Karpas-422 (cell line): Measurements from ENCODE around the gene TDRD10. TPM values are rescaled to one million over a fixed set of nuclear protein-coding genes. Genes with fewer than 3 reads are reported as not detected.

Experiments
- DNase-seq: peaks from one replicate; pipeline ENCODE4 v3.0.0-alpha.2; 2015
- H2AFZ ChIP-seq: fragments of 200-600 bp; sonication (generic); 2 replicates; pipeline ENCODE4 v1.6.1; 2014; ENCODE audit warnings: antibody characterized with exemption, low read length, mixed read lengths
- H3K27ac ChIP-seq: fragments of 200-600 bp; sonication (generic); 2 replicates; pipeline ENCODE4 v1.5.1; 2014; ENCODE audit warnings: mild to moderate bottlenecking, low read length, moderate library complexity
- H3K27me3 ChIP-seq: fragments of 200-600 bp; sonication (generic); 2 replicates; pipeline ENCODE4 v1.6.1; 2014; ENCODE audit warnings: low read length, mixed read lengths
- H3K36me3 ChIP-seq: fragments of 200-600 bp; sonication (generic); 2 replicates; pipeline ENCODE4 v1.6.1; 2014; ENCODE audit warnings: low read length, mixed read lengths; ENCODE audit not compliant: insufficient read depth
- H3K4me1 ChIP-seq: fragments of 200-600 bp; sonication (generic); 2 replicates; pipeline ENCODE4 v1.6.1; 2014; ENCODE audit warnings: mild to moderate bottlenecking, low read length, mixed read lengths
- H3K4me2 ChIP-seq: fragments of 200-600 bp; sonication (generic); 2 replicates; pipeline ENCODE4 v1.6.1; 2014; ENCODE audit warnings: low read length, low read depth, mild to moderate bottlenecking; ENCODE audit not compliant: poor library complexity, severe bottlenecking
- H3K4me3 ChIP-seq: fragments of 200-600 bp; sonication (generic); 2 replicates; pipeline ENCODE4 v1.5.1; 2014; ENCODE audit warnings: mild to moderate bottlenecking, antibody characterized with exemption, low read length, mixed read lengths
- H3K79me2 ChIP-seq: fragments of 200-600 bp; sonication (generic); 2 replicates; pipeline ENCODE4 v1.6.1; 2014; ENCODE audit warnings: mild to moderate bottlenecking, low read length, mixed read lengths
- H3K9ac ChIP-seq: fragments of 200-600 bp; sonication (generic); 2 replicates; pipeline ENCODE4 v1.6.0; 2014; ENCODE audit warnings: low read length
- H3K9me2 ChIP-seq: fragments of 200-600 bp; sonication (generic), shearing (Covaris generic); replicated peaks from 2 replicates; pipeline ENCODE4 v1.6.0; 2014; ENCODE audit warnings: mild to moderate bottlenecking, low read length, moderate library complexity; ENCODE audit not compliant: insufficient read depth
- H3K9me3 ChIP-seq: fragments of 300-700, 200-600 bp; sonication (generic); 2 replicates; pipeline ENCODE4 v1.6.1; 2014; ENCODE audit warnings: low read length, mixed read lengths
- H4K20me1 ChIP-seq: fragments of 200-600 bp; sonication (generic); 2 replicates; pipeline ENCODE4 v1.6.1; 2014; ENCODE audit warnings: mild to moderate bottlenecking, antibody characterized with exemption, low read length, low read depth; ENCODE audit not compliant: insufficient read depth
- total RNA-seq: library from RNA; depleted of rRNA; stranded (reverse); fragments of >200 nt; shearing (Covaris generic); gene quantifications from 2 replicates; pipeline ENCODE4 v1.2.3, GENCODE V29; 2014; ENCODE audit warnings: low replicate concordance

The TDRD10 gene
- total RNA-seq, 1 experiment from 2014 or later, result not detected

DNA sequence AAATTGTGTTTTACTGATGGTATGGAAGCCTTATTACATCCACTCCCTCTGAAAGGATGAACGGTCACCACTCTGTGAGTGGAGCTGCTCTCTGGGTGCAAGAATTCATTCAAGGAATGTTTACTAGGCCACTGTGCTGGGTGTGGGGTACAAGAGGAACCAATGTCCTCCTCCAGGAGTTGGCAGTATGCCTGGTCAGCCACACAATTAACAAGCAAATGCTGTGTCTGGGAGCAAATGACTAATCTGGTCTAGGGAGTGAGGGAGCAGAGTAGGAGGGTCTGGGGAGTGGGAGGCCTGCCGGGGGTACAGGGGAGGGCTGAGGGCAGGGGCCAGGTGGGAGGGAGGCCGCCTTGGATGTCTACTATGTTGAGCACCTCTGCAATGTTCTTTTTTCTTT is 27.2 kb upstream of the TDRD10 start:
- H3K4me3 ChIP-seq, result no peak overlapping the region
- H3K27me3 ChIP-seq, result no peaks in the 10 kb centered on the region
- H3K4me2 ChIP-seq, result no peak overlapping the region
- no peaks in the 10 kb centered on the region for H3K79me2 ChIP-seq
- H3K9ac ChIP-seq, result no peak overlapping the region
- no peak for DNase-seq
- H3K36me3 ChIP-seq, result no peaks in the 10 kb centered on the region
- H3K9me3 ChIP-seq, result no peaks in the 10 kb centered on the region
- no peak overlapping the region for H3K27ac ChIP-seq
- no peaks in the 10 kb centered on the region for H3K9me2 ChIP-seq
- H4K20me1 ChIP-seq, result no peaks in the 10 kb centered on the region
- peaks cover 17% of the 10 kb centered on the region for H3K4me1 ChIP-seq
- H2AFZ ChIP-seq, result no peak overlapping the region

DNA sequence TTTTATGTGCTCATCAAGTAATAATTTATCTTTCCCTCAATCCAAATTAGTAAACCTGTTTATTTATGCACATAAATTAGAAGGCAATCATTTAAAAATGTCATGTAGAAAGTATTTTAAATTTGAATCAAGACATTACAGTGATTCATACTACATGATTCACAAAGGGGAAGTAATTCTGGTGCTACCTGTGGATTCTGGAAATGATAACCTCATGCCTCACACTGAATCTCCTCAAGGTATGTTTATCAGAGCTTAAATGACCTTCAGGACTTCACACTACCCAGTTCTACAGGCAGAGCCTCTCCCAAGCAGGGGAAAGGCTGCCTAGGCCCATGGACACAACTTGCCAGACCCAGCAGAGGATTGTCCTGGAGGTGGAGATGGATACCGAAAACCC is 25.2 kb upstream of the TDRD10 start:
- H3K9ac ChIP-seq, result no peak overlapping the region
- no peak overlapping the region for H3K4me3 ChIP-seq
- H3K79me2 ChIP-seq, result no peaks in the 10 kb centered on the region
- H4K20me1 ChIP-seq, result no peaks in the 10 kb centered on the region
- H3K36me3 ChIP-seq, result no peaks in the 10 kb centered on the region
- DNase-seq, result no peak
- no peak overlapping the region for H3K27ac ChIP-seq
- H3K4me1 ChIP-seq, result peaks cover 17% of the 10 kb centered on the region
- H2AFZ ChIP-seq, result no peak overlapping the region
- no peaks in the 10 kb centered on the region for H3K9me2 ChIP-seq
- H3K27me3 ChIP-seq, result no peaks in the 10 kb centered on the region
- no peaks in the 10 kb centered on the region for H3K9me3 ChIP-seq
- H3K4me2 ChIP-seq, result no peak overlapping the region

DNA sequence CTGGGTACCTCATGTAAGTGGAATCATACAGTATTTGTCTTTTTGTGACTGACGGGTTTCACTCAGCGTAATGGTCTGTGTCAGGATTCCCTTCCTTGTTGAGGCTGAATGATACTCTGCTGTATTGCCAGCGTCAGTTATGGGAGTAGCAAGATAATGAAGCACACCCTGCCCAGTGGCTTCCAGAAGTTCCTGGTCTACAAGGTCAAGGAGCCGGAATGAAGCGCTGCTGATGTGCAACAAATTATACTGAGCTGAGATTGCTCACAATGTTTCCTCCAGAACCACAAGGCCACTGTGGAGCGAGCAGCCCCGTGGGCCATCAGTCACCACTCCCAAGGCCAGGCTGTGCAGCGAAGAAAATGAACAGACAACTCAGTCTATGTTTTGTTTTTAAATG is 24.0 kb upstream of the TDRD10 start:
- Histone ChIP-seq H3K27ac (no peak overlapping the region), H3K4me3 (no peak overlapping the region), H3K9me3 (no peaks in the 10 kb centered on the region), H3K36me3 (no peaks in the 10 kb centered on the region), H3K4me2 (no peak overlapping the region), H3K27me3 (no peaks in the 10 kb centered on the region), H3K4me1 (peaks cover 17% of the 10 kb centered on the region), H3K9ac (no peak overlapping the region), H3K79me2 (no peaks in the 10 kb centered on the region), H3K9me2 (no peaks in the 10 kb centered on the region), H2AFZ (peak overlapping the region; percentile 87; the same call in 1 of the 2 replicates), H4K20me1 (no peaks in the 10 kb centered on the region)
- DNase-seq, result no peak

DNA sequence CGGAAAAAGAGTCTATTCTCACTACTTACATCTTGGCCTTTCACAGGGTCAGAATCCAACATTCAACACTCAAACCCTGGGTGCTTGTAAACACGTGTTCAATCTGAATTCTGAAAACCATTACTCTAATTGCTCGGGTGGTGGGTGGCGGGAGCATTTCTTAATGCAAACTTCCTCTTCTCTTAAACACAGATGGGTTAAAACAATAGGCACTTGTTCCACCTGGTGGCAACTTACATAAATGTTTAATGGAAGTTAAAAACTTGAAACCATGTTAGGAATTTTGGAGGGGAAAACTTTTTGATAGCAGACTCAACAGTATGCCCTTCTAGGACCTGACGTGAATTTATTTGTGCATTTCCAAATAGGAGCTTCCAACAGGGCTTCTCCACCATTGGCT is 23.4 kb upstream of the TDRD10 start:
- Histone ChIP-seq H3K79me2 (no peaks in the 10 kb centered on the region), H2AFZ (peak overlapping the region; percentile 87), H4K20me1 (no peaks in the 10 kb centered on the region), H3K36me3 (no peaks in the 10 kb centered on the region), H3K4me1 (peaks cover 17% of the 10 kb centered on the region), H3K4me2 (peak overlapping the region; percentile 17), H3K9me2 (no peaks in the 10 kb centered on the region), H3K9ac (peak overlapping the region; percentile 20; the same call in 1 of the 2 replicates), H3K9me3 (no peaks in the 10 kb centered on the region), H3K27ac (no peak overlapping the region), H3K4me3 (no peak overlapping the region), H3K27me3 (no peaks in the 10 kb centered on the region)
- DNase-seq, result peak; percentile 65

DNA sequence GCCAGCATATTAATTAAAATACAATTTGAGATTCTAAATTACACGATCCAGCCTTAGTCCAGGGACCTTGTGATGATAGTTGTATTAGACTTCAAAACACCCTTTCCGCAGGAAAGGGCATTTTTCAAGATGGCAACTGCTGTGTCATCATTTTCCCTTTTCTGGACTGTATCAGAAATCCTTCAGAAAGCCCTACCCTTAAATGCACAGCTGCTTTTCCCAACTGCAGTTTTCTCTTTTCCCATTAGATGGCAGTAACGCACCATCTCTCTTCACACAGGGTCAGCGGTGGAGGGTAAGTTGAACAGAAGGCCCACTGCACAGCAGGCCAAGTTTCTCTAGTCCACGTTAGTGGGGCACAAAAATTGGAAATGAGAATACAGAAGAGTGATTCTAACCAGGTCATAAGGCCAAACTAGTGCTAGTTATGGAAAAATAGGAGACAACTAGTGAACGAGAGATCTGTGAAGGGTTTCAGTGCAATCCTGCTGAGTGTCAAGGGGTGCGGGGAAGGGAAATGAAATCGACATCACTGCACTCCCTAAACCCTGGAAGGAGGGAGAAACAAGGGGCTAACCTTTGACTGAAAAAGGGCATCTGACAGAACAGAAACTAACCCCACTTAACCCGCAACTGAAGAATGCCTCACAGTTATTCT is 22.1 kb upstream of the TDRD10 start:
- no peaks in the 10 kb centered on the region for H4K20me1 ChIP-seq
- no peaks in the 10 kb centered on the region for H3K9me3 ChIP-seq
- H3K4me2 ChIP-seq, result no peak overlapping the region
- H3K36me3 ChIP-seq, result no peaks in the 10 kb centered on the region
- H3K9me2 ChIP-seq, result no peaks in the 10 kb centered on the region
- peaks cover 17% of the 10 kb centered on the region for H3K4me1 ChIP-seq
- no peak overlapping the region for H2AFZ ChIP-seq
- DNase-seq, result peak; percentile 90
- no peak overlapping the region for H3K9ac ChIP-seq
- H3K4me3 ChIP-seq, result no peak overlapping the region
- no peaks in the 10 kb centered on the region for H3K27me3 ChIP-seq
- no peak overlapping the region for H3K27ac ChIP-seq
- H3K79me2 ChIP-seq, result no peaks in the 10 kb centered on the region

DNA sequence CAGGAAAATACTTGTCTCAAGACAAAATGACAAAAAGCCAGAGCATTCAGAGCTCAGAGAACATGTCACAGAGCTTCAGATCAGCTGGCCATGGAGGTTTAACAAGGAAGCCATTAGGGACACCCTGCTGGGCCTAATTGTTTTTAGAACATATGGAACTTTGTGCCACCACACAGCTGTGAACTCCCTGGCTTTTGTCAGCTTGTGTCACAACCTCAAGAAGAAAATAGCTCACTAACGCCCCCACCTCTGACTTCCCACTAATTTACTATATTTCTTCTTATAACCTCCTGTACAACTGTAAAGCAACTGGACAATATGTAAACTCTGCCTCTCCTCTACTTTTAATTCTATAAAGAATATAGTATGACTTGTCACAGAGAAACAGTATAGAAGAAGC is 21.0 kb upstream of the TDRD10 start:
- no peak overlapping the region for H3K9ac ChIP-seq
- H4K20me1 ChIP-seq, result no peaks in the 10 kb centered on the region
- no peaks in the 10 kb centered on the region for H3K79me2 ChIP-seq
- H3K4me2 ChIP-seq, result no peak overlapping the region
- no peaks in the 10 kb centered on the region for H3K36me3 ChIP-seq
- H3K27me3 ChIP-seq, result no peaks in the 10 kb centered on the region
- no peaks in the 10 kb centered on the region for H3K9me2 ChIP-seq
- H3K9me3 ChIP-seq, result no peaks in the 10 kb centered on the region
- peaks cover 17% of the 10 kb centered on the region for H3K4me1 ChIP-seq
- no peak for DNase-seq
- no peak overlapping the region for H2AFZ ChIP-seq
- H3K27ac ChIP-seq, result no peak overlapping the region
- no peak overlapping the region for H3K4me3 ChIP-seq

DNA sequence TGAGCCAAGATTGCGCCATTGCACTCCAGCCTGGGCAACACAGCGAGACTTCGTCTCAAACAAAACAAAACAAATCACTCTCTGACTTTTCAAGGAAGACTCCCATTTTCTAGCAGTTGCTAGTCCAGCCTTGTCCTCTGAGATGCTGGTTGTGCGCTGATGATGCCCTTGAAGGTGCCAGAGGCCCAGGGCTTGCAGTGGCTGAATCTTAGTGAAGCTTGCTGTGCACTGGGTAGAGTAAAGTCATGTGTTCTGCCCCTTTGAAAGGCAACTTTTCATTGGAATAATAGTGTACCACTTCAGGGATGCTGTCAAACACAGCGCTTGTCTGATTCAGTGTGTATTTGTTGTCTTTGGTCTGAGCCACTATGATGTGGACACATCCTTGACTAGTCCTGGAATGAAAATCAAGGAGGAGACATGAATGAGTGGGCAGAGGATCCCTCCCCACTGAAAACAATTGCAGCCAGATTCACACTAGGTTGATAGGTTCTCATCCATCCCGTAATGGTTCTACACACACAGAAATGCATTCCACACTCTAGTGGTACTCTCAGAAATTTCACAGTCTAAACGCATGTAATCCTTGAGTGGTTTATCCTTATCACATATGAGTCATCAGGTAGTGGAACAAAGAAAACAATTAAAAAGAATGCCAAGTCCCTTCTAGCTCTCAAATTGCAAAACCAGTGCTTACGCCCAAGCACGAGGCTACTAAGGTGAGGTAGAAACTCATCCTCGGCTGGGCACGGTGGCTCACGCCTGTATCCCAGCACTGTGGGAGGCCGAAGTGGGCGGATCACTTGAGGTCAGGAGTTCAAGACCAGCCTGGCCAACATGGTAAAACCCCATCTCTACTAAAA is 17.8 kb upstream of the TDRD10 start:
- no peak overlapping the region for H3K9ac ChIP-seq
- no peaks in the 10 kb centered on the region for H3K27me3 ChIP-seq
- H3K79me2 ChIP-seq, result no peaks in the 10 kb centered on the region
- no peak overlapping the region for H3K27ac ChIP-seq
- H3K4me2 ChIP-seq, result no peak overlapping the region
- H3K9me3 ChIP-seq, result no peaks in the 10 kb centered on the region
- no peaks in the 10 kb centered on the region for H3K36me3 ChIP-seq
- H2AFZ ChIP-seq, result no peak overlapping the region
- peaks cover 6% of the 10 kb centered on the region for H3K4me1 ChIP-seq
- H3K9me2 ChIP-seq, result no peaks in the 10 kb centered on the region
- H3K4me3 ChIP-seq, result no peak overlapping the region
- H4K20me1 ChIP-seq, result no peaks in the 10 kb centered on the region
- no peak for DNase-seq

DNA sequence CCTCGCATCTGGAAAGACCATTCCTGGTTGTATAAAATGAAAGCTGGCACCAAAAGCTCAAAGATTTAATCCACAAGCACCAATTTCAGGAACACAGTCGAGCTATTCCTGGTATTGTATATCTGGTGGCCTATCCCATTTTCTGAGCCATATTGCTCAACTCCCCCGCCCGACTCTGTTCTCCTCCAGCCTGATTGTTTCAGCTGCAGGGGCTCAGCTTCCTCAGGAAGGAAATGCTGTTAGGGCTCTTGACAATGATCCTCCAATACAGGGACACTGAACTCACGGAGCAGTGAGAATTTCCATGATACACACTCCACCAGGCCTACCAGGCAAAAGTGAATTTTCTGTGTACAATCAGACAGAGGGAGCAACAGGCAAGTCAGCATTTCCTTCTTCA is 16.9 kb upstream of the TDRD10 start:
- Histone ChIP-seq H3K27me3 (no peaks in the 10 kb centered on the region), H3K9ac (no peak overlapping the region), H2AFZ (no peak overlapping the region), H3K79me2 (no peaks in the 10 kb centered on the region), H3K4me1 (no peaks in the 10 kb centered on the region), H3K27ac (no peak overlapping the region), H3K4me3 (no peak overlapping the region), H3K9me3 (no peaks in the 10 kb centered on the region), H4K20me1 (no peaks in the 10 kb centered on the region), H3K4me2 (no peak overlapping the region), H3K36me3 (no peaks in the 10 kb centered on the region), H3K9me2 (no peaks in the 10 kb centered on the region)
- no peak for DNase-seq
